Mucosa of descending colon (tissue), 3 donors: ENCODE measurements around the gene SLC5A2. TPM values are rescaled to one million over a fixed set of nuclear protein-coding genes. Genes with fewer than 3 reads are reported as not detected.
"Not testable (repeated sequence)": the region's sequence is repeated elsewhere in the genome, so short reads cannot be mapped to it uniquely, and the experiment has no call there.

Source experiments
- ATAC-seq: fragments of 200-7000 bp; cut with Tn5 transposase; one replicate; pipeline ENCODE4 v1.9.1; 2020; ENCODE audit warnings: mild to moderate bottlenecking, moderate library complexity
- DNase-seq, 3 donors: peaks; one replicate each; pipeline ENCODE4 v3.0.0-alpha.2; 2020
- H3K36me3 ChIP-seq: fragments of 200-600 bp; one replicate; pipeline ENCODE4 v1.8.0; 2021; ENCODE audit warnings: low read depth, mild to moderate bottlenecking
- H3K4me1 ChIP-seq: fragments of 200-600 bp; one replicate; pipeline ENCODE4 v1.8.0; 2021; ENCODE audit warnings: low read depth, mild to moderate bottlenecking
- H3K4me3 ChIP-seq: fragments of 200-600 bp; one replicate; pipeline ENCODE4 v1.8.0; 2021; ENCODE audit warnings: mild to moderate bottlenecking
- H3K9me3 ChIP-seq: fragments of 200-600 bp; one replicate; pipeline ENCODE4 v1.8.0; 2021; ENCODE audit warnings: mild to moderate bottlenecking
- CTCF ChIP-seq: fragments of 200-600 bp; IDR thresholded peaks from one replicate; pipeline ENCODE4 v1.8.0; 2022; ENCODE audit warnings: antibody characterized with exemption, mild to moderate bottlenecking
- intact Hi-C, 2 donors: fragments of 100-400 bp; cut with DNase I in 1 of 2; cut with micrococcal nuclease in 1 of 2; formaldehyde crosslinking; loops; one replicate each; pipeline versions ENCODE4 v1.11.0 to v1.11.1; 2022; cut with DNase I, micrococcal nuclease
- total RNA-seq, 3 donors: library from RNA; stranded (reverse); fragmentation: NEBNext Ultra II Directional in 2 of 3; extraction: Animal tissue kit (Norgen Biotek cat#: 25700) in 2 of 3; gene quantifications; one replicate each; pipeline versions ENCODE4 v1.2.1 to v1.2.4, GENCODE V29; 2021 to 2023
- donor health status: DM: no; HTN: no; CAD: no; lungs with moderate emphysema.
- donor health status: DM: no; HTN: no; CAD: no.
- donor health status: DM: no; HTN: yes; CAD: no.

The SLC5A2 gene
- total RNA-seq, 3 donors from 2014 or later, result 0.47 to 0.70 TPM; not detected in 1

GRCh38 chr16:31479751-31480150 lies 3.2 kb upstream of the SLC5A2 start:
- no peak overlapping the region for H3K4me3 ChIP-seq
- intact Hi-C loops, result no loop called here
- H3K9me3 ChIP-seq, result no peaks in the 10 kb centered on the region
- H3K36me3 ChIP-seq, result no peaks in the 10 kb centered on the region
- peaks cover 20% of the 10 kb centered on the region for H3K4me1 ChIP-seq
- no peak for TF ChIP-seq CTCF
- no peak for ATAC-seq
- DNase-seq, result peak in 1 of 3 donors; percentile 38

GRCh38 chr16:31480851-31481536 lies 1.9 kb upstream of the SLC5A2 start:
- ATAC-seq (no peak), DNase-seq (peak; percentile 60 to 69 (median 66))
- TF ChIP-seq CTCF, result no peak
- intact Hi-C loops, result no loop called here
- Histone ChIP-seq H3K9me3 (no peaks in the 10 kb centered on the region), H3K4me3 (no peak overlapping the region), H3K4me1 (peaks cover 19% of the 10 kb centered on the region), H3K36me3 (no peaks in the 10 kb centered on the region)

- H3K36me3 ChIP-seq, H3K4me3 ChIP-seq, intact Hi-C loops: not testable (repeated sequence)
Observed at GRCh38 chr16:31484048-31484447, 1.1 kb downstream of the SLC5A2 start.

GRCh38 chr16:31484491-31485171 lies 1.7 kb downstream of the SLC5A2 start:
- ATAC-seq, result peak; percentile 69
- TF ChIP-seq CTCF, result no peak
- Histone ChIP-seq H3K4me3 (no peak overlapping the region), H3K9me3 (no peaks in the 10 kb centered on the region), H3K36me3 (no peaks in the 10 kb centered on the region), H3K4me1 (peaks cover 24% of the 10 kb centered on the region)
- intact Hi-C loops, result no loop called here
- DNase-seq, result peak; percentile 68 to 83 (median 80)

More at GRCh38 chr16:31484048-31484447, 1.1 kb downstream of the SLC5A2 start:
- ATAC-seq, DNase-seq, H3K9me3 ChIP-seq: not testable (repeated sequence)
- H3K4me1 ChIP-seq, result peaks cover 24% of the 10 kb centered on the region

- no peaks in the 10 kb centered on the region for H3K36me3 ChIP-seq
- no peak for TF ChIP-seq CTCF
- H3K9me3 ChIP-seq, result no peaks in the 10 kb centered on the region
- H3K4me3 ChIP-seq, result no peak overlapping the region
- DNase-seq (peak in 1 of 3 donors; percentile 57), ATAC-seq (no peak)
- intact Hi-C loops, result no loop called here
- H3K4me1 ChIP-seq, result peaks cover 24% of the 10 kb centered on the region
Observed at GRCh38 chr16:31485571-31485970, 2.6 kb downstream of the SLC5A2 start.

- H3K9me3 ChIP-seq, result no peaks in the 10 kb centered on the region
- ATAC-seq (no peak), DNase-seq (no peak)
- TF ChIP-seq CTCF, result no peak
- H3K4me3 ChIP-seq, result no peak overlapping the region
- H3K4me1 ChIP-seq, result peaks cover 20% of the 10 kb centered on the region
- intact Hi-C loops, result no loop called here
- no peaks in the 10 kb centered on the region for H3K36me3 ChIP-seq
Observed at GRCh38 chr16:31486045-31486444, 3.1 kb downstream of the SLC5A2 start.
